Dermis microvascular lymphatic vessel endothelial cell (primary cell): ENCODE results near the gene GDI2. TPM values are rescaled to one million over a fixed set of nuclear protein-coding genes. Genes with fewer than 3 reads are reported as not detected.
"Not testable (repeated sequence)": the region's sequence is repeated elsewhere in the genome, so short reads cannot be mapped to it uniquely, and the experiment has no call there.

Source experiments
- DNase-seq, 2 donors: peaks; one replicate each; pipeline versions ENCODE4 v3.0.0 to v3.0.0-alpha.2; 2010; ENCODE audit warnings: low read depth in 2 of 2
- total RNA-seq: library from RNA; depleted of rRNA; stranded (reverse); fragments of >200 nt; gene quantifications from 2 replicates; pipeline ENCODE4 v1.2.1, GENCODE V29; 2014

Gene GDI2
- total RNA-seq, 1 donor from 2014 or later: 522 TPM

DNA sequence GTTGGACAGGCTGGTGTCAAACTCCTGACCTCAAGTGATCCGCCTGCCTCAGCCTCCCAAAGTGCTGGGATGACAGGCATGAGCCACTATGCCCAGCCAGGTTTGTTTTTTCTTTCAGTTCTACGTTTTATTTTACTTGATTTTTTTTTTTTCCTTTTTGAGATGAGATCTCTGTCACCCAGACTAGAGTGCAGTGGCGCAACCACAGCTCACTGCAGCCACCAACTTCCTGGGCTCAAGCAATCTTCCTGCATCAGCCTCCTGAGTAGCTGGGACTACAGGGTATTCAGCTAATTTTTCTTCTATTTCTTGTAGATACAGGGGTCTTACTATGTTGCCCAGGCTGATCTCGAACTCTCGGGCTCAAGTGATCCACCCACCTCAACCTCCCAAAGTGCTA lies 24.3 kb downstream of the GDI2 start:
- no peak for DNase-seq

DNA sequence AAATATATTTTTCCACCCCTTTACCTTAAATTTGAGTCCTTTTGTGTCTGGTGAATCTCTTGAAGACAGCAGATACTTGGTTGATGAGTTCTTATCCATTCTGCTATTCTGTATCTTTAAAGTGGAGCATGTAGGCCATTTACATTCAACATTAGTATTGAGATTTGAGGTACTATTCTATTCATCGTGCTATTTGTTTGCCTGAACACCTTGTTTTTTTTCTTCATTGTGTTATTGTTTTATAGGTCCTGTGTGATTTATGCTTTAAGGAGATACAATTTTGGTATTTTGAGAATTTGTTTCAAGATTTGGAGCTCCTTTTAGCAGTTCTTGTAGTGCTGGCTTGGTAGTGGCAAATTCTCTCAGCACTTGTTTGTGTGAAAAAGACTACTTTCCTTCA lies 29.9 kb downstream of the GDI2 start:
- DNase-seq: no peak

DNA sequence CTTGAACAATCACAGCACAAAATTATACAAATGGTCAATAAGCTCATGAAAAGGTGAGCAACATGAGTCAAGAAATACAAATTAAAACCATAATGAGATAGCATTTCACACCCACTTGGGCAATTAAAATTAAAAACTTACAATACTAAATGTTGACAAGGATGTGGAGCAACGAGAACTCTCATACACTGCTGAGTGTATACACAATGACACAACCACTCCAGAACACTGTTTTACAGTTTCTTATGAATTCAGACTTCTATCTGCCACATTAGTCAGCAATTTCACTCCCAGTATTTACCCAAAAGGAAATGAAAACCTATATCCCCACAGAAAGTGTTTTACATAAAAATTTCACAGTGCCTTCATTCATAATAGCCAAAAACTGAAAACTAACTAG lies 31.1 kb downstream of the GDI2 start:
- no peak for DNase-seq

DNA sequence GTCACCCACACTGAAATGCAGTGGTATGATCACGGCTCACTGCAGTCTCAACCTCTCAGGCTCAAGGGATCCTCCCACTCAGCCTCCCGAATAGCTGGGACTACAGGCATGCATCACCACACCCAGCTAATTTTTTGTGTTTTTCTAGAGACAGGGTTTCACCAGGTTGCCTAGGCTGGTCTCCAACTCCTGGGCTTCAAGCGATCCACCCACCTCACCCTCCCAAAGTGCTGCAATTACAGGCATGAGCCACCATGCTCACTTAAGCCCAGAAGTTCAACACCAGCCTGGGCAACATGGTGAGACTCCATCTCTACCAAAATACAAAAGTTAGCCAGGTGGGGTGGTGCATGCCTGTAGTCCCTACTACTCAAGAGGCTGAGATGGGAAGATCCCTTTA lies 33.5 kb downstream of the GDI2 start:
- DNase-seq: no peak

DNA sequence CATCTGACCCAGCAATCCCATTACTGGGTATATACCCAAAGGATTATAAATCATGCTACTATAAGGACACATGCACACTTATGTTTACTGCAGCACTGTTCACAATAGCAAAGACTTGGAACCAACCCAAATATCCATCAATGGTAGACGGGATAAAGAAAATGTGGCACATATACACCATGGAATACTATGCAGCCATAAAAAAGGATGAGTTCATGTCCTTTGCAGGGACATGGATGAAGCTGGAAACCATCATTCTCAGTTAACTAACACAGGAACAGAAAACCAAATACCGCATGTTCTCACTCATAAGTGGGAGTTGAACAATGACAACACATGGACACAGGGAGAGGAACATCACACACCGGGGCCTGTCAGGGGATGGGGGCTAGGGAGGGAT lies 35.5 kb downstream of the GDI2 start:
- DNase-seq: not testable (repeated sequence)

DNA sequence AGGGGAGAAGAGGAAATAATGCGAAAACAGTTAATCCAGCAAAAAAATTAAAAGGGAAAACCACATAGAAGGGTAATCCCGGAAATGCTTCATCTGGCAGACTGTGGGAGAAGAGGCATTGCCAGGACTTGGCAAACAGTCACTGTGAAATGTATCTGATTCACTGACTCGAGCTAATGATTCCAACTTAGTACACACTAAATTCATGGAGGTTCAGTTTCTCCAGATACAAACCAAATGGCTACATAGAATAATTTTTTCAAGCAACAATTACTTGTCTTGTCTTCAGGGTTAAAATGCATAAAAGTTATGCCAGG lies 36.4 kb downstream of the GDI2 start:
- DNase-seq: peak; percentile 9 to 58

DNA sequence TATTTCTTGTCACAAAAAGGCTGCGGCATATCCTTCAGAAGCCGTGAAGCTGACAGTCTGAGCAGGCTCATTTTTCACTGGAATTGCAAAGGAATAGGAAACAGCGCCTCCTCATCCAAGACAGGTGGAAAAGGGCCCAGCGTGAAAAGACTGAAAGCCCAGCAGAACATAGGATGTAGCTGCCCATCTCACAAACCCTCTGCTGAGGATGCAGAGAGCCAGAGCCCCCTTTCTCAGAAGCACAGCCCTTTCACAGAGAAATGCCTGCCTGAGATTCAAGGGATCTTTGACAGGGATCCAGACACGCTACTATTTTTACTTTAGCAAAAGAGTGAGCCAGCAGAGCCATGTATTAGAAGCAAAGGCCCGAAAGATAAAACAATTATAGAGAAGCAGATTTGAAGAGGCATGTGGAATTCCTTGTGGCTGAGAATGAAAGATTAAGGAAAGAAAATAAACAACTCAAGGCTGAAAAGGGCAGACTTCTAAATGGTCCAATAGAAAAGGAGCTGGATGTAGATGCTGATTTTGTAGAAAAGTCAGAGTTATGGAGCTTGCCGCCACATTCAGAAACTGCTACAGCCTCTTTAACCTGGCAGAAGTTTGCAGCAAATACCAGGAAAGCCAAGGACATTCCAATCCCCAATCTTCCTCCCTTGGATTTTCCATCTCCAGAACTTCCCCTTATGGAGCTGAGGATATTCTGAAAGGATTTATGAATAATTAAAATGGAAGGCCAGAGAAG lies 36.9 kb downstream of the GDI2 start:
- no peak for DNase-seq

DNA sequence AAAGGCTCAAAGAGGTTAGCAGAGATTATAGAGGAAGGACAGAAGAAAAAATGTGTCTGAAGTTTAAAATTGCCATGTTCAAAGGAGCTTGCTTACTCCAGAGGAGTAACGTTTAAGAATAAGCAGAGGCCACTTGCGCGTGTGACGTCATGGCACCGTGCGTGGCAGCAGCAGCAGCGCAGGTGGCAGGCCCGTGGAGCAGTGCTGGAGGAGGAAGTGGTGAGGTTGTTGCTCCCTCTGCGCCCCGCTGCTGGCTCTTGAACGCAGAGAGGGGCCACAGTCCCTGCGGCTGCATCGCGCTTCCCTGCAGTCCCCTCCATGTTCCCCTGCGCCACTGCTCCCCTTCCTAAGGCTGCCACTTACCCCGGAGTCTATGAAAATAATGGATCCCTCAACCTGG lies 37.5 kb downstream of the GDI2 start:
- DNase-seq: no peak

DNA sequence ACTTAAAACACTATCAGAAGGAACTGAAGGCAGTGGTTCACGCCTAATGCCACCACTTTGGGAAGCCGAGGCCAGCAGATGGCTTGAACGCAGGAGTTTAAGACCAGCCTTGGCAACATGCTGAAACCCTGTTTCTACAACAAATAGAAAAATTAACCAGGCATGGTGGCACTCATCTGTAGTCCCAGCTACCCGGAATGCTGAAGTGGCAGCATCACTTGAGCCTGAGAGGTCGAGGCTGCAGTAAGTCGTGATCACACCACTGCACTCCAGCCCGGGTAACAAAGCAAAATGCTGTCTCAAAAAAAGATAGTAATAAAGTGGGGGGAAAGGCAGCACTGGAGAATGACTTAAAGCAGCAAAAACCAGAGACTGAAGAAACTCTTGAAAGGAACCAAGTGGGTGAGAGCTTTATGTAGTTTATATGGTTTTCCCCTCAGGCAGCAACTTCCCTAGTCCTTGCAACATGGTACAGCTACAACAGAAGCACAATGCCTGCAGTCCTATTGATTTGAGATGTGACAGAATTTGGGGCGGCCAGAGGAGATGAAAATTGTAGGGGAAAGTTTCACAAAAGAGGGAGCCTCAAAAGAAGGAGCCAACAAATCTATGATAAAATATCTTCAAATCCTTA lies 38.1 kb downstream of the GDI2 start:
- DNase-seq: no peak

DNA sequence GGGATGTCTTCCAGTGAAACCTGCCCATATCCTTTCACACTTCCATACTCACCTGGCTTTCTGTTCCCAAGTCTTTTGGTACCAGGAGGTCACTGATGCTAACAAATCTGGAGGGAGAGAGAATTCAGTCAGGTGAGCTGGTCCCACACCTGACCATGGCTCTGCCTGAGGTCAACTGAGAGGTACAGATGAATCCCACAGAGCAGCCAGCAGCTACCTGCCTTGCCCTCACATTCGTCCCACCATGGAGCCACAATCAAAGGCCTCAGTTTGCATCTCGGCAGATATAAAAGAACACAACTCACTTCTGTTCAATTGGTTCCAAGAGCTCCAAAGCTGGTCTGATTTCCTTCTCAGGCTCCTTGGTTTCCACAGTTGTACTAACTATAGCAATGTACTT lies 47.0 kb downstream of the GDI2 start:
- no peak for DNase-seq

DNA sequence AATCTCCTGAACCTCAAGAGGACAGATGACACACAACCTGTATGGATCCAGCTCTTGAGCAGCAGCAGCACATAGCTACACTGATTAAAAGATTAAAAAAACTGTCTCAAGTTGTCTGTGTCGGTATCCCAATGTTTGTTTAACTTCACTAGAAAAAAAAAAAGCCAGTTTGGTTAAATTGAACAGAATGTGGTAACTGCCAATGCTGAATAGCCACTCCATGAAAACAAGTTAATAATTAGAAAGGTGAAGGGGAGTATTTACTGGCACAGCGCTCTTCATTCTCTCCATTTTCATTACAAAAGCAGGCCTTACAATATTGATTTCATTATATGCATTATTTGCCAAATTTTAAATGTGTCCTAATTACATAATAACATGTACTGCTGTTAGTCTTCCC lies 47.6 kb downstream of the GDI2 start:
- no peak for DNase-seq

DNA sequence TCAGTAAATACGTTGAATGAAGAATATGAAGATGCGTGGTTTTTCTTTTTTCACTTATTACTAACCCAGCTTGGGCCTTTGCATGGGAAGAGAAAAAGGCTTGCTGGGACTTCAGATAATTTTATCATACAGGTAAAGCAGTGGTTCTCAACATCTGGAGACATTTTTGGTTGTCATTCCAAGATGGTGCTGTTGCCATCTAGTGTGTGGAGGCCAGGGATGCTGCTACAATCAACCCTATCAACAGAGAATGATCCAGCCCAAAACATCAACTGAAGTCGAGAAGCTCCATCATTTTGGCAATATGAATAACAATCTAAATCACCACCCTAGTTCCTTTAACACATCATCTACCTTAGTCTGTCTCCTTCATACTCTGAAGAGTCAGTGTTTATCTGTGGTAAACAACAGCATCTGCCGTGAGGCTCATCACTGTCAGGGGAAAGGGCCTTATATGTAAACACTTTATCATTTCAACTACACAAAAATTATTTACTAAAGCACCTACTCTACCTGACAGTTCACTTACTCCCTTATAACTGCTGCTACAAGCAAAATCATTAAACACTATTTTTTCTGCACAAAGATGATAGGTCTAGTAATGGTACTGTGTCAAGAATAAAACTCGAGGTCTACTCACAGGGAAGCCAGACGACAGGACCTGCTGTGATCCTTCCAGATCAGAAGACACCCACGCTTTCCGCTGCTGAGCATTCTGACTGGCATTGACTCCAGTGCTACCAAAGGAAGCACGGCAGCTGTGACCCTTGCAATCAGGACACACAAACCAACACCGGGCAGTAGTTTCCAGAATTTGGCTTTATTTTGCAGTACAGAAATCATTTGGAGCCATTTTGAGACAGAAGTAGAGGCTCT lies 48.6 kb downstream of the GDI2 start:
- DNase-seq: no peak

DNA sequence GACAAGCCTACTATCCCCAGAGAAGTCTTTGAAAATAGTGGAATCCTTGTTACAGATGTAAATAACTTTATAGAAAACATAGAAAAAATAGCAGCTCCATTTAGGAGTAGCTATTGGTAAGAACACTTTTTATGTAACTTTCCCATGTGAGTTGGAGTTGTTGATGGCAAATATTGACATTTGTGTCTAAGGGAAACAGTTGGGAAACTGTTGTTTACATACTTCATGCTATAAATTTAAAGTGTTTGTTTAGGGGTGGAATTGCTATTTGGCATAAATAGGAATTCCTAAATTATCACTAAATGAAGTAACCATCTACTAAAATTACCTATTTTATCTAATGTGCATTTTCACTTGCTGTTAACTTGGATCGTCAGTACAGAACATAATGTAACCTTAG lies 50.7 kb downstream of the GDI2 start:
- DNase-seq: no peak

DNA sequence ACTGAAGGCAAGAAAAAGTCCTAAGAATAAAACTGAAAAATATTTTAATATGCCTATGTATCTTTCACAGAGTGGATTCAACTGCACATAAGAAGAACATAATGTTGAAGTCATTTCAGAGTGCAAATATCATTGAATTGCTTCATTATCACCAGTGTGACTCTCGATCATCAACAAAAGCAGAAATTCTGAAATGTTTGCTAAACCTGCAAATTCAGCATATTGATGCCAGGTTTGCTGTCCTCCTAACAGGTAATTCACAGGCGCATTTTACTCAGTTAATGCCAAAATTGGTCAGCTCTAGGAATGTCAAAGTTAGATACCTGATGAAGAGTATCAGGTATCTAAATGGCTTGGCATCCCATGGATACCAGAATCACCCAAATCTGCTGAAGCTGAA lies 52.0 kb downstream of the GDI2 start:
- no peak for DNase-seq

DNA sequence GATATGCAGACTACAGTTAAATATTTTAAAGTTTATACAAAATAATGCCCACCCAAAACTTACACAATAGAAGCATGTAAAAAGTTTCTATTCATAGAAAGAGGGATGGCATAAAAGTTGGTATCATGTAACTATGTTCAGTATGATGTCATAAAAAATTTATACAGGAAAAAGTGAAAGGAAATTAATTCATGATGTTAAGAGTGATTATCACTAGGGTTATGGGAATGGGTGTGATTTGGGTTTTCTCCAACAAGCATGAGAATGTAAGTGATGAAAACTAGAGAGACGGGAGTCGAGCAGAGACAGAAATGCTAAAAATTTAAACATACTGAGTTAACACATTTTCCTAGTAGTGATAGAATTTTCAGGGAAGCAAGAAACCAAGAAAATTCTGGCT lies 52.7 kb downstream of the GDI2 start:
- DNase-seq: no peak

DNA sequence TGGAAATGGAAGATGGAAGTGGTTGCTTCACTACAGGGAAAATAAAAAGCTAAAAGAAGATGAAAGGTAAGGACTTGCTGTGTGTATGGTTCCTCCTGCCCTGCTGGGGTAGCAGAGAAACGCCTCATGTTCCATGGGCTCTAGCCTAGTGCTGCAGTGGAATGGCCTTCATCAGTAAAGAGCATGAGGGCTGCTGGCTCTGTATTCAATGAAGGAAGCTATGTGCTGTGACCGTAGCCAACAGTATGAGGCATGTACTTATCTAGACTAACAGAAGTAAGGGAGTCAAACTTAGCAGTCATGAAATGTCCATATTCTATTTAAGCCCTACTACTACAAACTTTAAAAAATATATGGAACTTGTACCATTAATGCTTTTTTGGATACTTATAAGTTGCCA lies 54.3 kb downstream of the GDI2 start:
- DNase-seq: no peak

DNA sequence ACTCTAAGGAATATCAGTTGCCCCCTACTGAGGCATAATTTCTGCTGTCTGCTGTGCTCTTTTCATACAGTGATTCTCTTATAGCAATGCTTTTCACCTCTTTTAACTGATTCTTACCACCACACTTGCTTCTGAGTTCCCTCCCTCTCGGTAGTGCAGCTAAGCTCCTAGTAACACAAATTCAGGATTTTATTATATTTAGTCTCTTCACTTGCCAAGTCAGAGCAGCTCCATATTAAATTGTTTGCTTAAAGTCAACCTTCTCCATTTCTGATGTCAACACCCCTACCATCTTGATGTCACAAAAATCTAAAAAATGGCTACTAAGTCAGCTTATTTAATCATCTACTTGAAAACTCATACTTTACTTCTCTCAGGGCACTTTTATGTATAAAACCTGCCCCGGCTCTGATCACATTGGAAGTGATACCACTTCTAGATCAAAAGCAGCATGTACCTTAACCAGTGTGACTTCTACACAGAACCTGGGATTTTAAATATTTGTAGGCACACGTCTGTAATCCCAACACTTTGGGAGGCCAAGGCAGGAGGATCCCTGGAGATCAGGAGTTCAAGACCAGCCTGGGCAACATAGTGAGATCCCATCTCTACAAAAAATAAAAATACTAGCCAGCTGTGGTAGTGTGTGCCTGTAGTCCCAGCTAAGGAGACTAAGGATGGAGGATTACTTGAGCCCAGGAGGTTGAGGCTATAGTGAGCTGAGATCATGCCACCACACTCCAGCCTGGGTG lies 55.3 kb downstream of the GDI2 start:
- DNase-seq: no peak

DNA sequence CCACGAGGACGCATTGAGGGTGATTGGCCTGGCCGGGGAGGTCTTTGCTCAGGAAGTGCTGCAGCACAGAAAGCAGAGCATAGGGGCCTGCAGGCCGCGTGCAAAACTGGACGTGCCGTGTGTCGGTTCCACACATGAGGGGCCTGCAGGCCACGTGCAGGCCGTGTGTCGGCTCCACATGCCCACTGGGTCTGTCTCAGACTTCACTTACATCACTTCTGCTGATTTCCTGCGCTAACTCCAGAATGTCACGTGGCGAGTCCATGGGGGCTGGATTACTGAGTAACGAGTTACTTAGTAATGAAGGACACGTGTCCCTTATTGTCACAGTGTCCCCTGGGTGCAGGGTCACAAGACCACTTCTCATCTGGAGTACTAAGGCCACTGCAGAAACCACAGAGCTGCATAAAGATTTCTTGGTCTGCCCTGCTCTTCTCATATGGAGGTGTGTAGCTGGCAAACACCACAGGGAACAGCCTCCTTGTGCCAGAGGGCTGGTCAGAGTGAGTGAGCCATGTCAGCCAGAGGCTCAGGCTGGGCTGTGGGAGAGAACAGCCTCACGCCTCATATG lies 60.8 kb downstream of the GDI2 start:
- no peak for DNase-seq

DNA sequence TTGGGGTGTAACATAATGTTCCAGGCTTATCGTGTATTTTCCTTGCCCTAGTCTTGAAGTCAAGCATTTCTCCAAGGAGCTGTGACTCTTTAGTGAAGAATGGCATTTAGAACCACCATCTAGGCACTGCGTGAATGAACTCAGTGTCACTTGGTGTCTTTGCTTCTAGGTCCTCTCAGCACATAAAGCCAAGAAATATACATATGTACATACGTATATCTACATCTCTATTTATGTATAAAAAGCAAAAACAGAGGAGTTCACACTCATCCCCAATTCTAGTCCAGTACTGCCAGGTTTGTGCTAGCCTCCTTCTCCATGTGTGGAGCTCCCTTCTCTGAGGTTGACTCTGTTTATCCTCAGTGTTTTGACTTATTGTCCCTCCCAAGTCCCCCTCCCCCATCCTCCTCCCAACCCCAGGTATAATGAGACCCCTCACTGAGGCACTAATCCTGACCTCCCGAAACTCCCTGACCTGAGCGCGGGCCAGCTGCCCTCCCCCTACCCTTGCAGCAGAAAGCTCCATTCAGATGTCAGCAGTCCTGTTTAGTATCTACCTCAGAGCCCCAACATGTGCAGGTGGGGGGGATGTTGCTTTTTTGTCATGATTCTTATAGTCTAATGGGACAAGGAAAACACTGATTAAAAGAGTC lies 61.5 kb downstream of the GDI2 start:
- no peak for DNase-seq

DNA sequence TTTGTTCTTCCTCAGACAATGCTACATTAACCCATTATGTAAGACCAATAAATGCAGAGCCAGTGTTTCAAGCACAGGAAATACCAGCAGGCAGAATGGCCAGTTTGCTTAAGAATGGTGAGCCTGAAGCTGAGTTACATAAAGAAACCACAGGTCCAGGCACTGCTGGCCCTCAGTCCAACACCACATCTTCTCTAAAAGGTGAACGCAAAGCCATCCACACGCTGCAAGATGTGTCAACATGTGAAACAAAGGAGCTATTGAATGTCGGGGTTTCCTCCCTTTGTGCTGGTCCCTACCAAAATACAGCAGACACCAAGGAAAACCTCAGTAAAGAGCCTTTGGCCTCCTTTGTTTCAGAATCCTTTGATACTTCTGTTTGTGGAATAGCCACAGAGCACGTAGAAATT lies 64.8 kb downstream of the GDI2 start:
- peak in 1 of 2 donors; percentile 17 for DNase-seq

DNA sequence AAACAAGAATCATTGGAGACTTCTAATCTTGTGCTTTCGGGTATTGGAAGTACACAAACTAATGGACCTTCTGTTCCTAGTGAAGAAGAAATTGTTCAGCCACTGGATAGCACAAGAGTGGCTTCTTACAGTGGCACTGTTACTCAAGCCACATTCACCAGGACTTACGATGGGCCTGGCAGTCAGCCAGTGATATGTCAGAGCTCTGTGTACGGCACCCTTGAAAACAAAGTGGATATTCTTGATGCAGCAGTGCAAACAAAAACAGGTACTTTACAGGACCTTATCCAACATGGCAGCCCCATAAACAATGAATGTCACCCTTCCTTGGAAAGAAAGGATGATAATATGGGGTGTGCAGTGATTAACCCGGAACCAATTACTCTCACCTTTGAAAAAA lies 67.0 kb downstream of the GDI2 start:
- DNase-seq: no peak
